NCI-H69 (cell line): ENCODE results near the gene CNTN6.

Source experiments
- DNase-seq: peaks from one replicate; lab custom pipeline; 2025; lab: John Stamatoyannopoulos, UW

The CNTN6 gene

GRCh38 chr3:1179146-1179545 is 86.3 kb downstream of the CNTN6 start:
- DNase-seq: no peak

- DNase-seq: no peak
These were observed 90.7 kb downstream of the CNTN6 start for GRCh38 chr3:1183320-1184048.

- peak; percentile 4 for DNase-seq
These were observed 97.7 kb downstream of the CNTN6 start for GRCh38 chr3:1190569-1190968.

- no peak for DNase-seq
These were observed 98.2 kb downstream of the CNTN6 start for GRCh38 chr3:1191026-1191425.

GRCh38 chr3:1195947-1196346 is 103.1 kb downstream of the CNTN6 start:
- no peak for DNase-seq

GRCh38 chr3:1197051-1197450 is 104.2 kb downstream of the CNTN6 start:
- DNase-seq: peak; percentile 65

- DNase-seq: no peak
These were observed 107.5 kb downstream of the CNTN6 start for GRCh38 chr3:1200371-1200770.

GRCh38 chr3:1207904-1208303 is 115.1 kb downstream of the CNTN6 start:
- DNase-seq: no peak

GRCh38 chr3:1214933-1215332 is 122.1 kb downstream of the CNTN6 start:
- DNase-seq: no peak

GRCh38 chr3:1216856-1217255 is 124.0 kb downstream of the CNTN6 start:
- DNase-seq: no peak

- DNase-seq: no peak
These were observed 134.3 kb downstream of the CNTN6 start for GRCh38 chr3:1227111-1227510.

- no peak for DNase-seq
These were observed 135.5 kb downstream of the CNTN6 start for GRCh38 chr3:1228289-1228688.

- peak; percentile 32 for DNase-seq
These were observed 138.1 kb downstream of the CNTN6 start for GRCh38 chr3:1230920-1231319.

GRCh38 chr3:1232276-1232675 is 139.5 kb downstream of the CNTN6 start:
- peak; percentile 80 for DNase-seq

- peak; percentile 18 for DNase-seq
These were observed 142.8 kb downstream of the CNTN6 start for GRCh38 chr3:1235526-1236120.

GRCh38 chr3:1251282-1252060 is 158.6 kb downstream of the CNTN6 start:
- peak; percentile 2 for DNase-seq

GRCh38 chr3:1252061-1252430 is 159.2 kb downstream of the CNTN6 start:
- DNase-seq: no peak

GRCh38 chr3:1262246-1262645 is 169.4 kb downstream of the CNTN6 start:
- peak; percentile 15 for DNase-seq

- no peak for DNase-seq
These were observed 170.3 kb downstream of the CNTN6 start for GRCh38 chr3:1263121-1263520.

- DNase-seq: no peak
These were observed 177.0 kb downstream of the CNTN6 start for GRCh38 chr3:1269808-1270207.

GRCh38 chr3:1272546-1273265 is 179.9 kb downstream of the CNTN6 start:
- DNase-seq: peak; percentile 70

- peak; percentile 39 for DNase-seq
These were observed 182.7 kb downstream of the CNTN6 start for GRCh38 chr3:1275495-1275894.
